Mucosa of rectum (tissue), 2 donors: ENCODE data around the gene MYBPH.

Experiments used
- H3K27ac ChIP-seq, 2 donors: one replicate each; pipeline ENCODE4 v1.7.0; 2013; ENCODE audit warnings: inconsistent platforms in 2 of 2, low read depth in 2 of 2, low read length in 2 of 2
- H3K27me3 ChIP-seq, 2 donors: one replicate each; pipeline ENCODE4 v1.7.0; 2013; ENCODE audit warnings: low read length in 2 of 2; ENCODE audit not compliant: control insufficient read depth in 2 of 2, insufficient read depth in 2 of 2
- H3K36me3 ChIP-seq, 2 donors: one replicate each; pipeline ENCODE4 v1.7.0; 2013; ENCODE audit warnings: low read length in 2 of 2; ENCODE audit not compliant: control insufficient read depth in 2 of 2, insufficient read depth in 2 of 2
- H3K4me1 ChIP-seq, 2 donors: one replicate each; pipeline ENCODE4 v1.7.0; 2013; ENCODE audit warnings: low read length in 2 of 2, mild to moderate bottlenecking in 1 of 2; ENCODE audit not compliant: control insufficient read depth in 2 of 2, insufficient read depth in 2 of 2
- H3K4me3 ChIP-seq, 2 donors: one replicate each; pipeline ENCODE4 v1.7.0; 2013; ENCODE audit warnings: low read length in 2 of 2
- H3K9ac ChIP-seq, 2 donors: one replicate each; pipeline ENCODE4 v1.7.0; 2013; ENCODE audit warnings: low read length in 2 of 2, low read depth in 1 of 2, mild to moderate bottlenecking in 1 of 2
- H3K9me3 ChIP-seq, 2 donors: one replicate each; pipeline ENCODE4 v1.7.0; 2013; ENCODE audit warnings: low read length in 2 of 2; ENCODE audit not compliant: control insufficient read depth in 2 of 2
- donor health status: healthy.
- donor health status: Normal muscosa, but diverticular disease.

The MYBPH gene

DNA sequence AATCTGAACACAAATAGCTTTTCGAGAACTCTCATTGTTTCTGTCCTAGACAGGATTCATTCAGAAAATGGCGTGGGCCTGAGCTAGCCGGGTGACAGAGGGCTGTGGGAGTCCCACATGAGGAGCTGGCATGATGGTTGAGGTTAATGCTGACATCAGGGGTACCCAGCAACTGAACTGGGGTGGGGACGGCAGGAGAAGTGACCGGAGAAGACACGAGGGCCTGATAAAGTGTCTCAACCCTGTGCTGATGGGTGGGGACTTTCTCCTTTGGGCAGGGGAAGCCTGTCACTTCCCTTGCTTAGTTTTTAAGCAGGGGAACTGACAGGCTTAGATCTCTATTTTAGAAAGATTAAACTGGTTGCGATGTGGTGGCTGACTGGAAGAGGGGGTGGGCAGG, 39.2 kb upstream of the MYBPH start:
- H3K27ac ChIP-seq = no peak overlapping the region
- peaks cover 0 to 11% of the 10 kb centered on the region in 2 donors for H3K27me3 ChIP-seq
- H3K9ac ChIP-seq = no peak overlapping the region
- H3K9me3 ChIP-seq = no peaks in the 10 kb centered on the region
- H3K4me1 ChIP-seq = no peaks in the 10 kb centered on the region
- H3K36me3 ChIP-seq = no peaks in the 10 kb centered on the region
- no peak overlapping the region for H3K4me3 ChIP-seq

GRCh38 chr1:203213126-203213525, 37.5 kb upstream of the MYBPH start:
- no peak overlapping the region for H3K9ac ChIP-seq
- no peaks in the 10 kb centered on the region for H3K4me1 ChIP-seq
- no peak overlapping the region for H3K27ac ChIP-seq
- no peak overlapping the region for H3K4me3 ChIP-seq
- no peaks in the 10 kb centered on the region for H3K36me3 ChIP-seq
- no peaks in the 10 kb centered on the region for H3K9me3 ChIP-seq
- peaks cover 0 to 11% of the 10 kb centered on the region in 2 donors for H3K27me3 ChIP-seq

DNA sequence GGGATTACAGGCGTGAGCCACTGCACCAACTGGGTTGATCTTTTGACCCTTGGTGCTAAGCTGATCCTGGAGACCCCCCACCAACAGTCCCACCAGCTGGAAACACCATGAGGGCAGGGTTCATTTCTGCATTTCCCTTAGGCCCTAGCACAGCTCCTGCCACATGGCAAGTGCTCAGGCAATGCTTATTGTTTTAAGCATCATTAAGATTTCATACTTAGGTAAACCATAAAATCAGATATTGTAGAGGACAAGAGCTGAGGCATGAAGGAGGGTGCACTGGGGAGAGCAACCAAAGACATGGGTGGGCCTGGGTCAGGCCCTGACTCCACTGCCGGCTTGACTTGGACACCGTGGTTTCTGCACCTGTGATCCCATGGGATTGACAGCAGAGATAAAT, 36.2 kb upstream of the MYBPH start:
- Histone ChIP-seq H3K27ac (no peak overlapping the region), H3K4me3 (no peak overlapping the region), H3K9me3 (no peaks in the 10 kb centered on the region), H3K36me3 (no peaks in the 10 kb centered on the region), H3K4me1 (no peaks in the 10 kb centered on the region), H3K9ac (no peak overlapping the region), H3K27me3 (peaks cover 0 to 10% of the 10 kb centered on the region in 2 donors)

DNA sequence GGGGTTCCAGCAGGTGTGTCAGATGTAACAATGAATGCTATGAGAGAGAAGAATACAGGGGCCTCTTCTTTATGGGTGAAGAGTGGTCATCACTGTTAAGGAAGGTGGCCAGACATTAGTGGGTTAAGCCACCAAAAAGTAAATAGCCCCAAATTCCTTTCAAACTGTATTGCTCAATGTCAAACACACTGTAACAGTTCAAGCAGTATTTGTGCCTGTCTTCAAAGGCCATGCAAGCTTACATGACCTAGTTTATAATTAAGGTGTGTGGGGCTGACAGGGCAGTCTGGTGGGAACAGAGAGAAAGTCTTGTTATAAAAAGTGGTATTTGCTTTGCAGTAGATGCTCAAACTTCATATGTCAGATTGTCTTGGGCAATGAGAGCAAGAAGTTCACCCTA, 35.4 kb upstream of the MYBPH start:
- no peaks in the 10 kb centered on the region for H3K9me3 ChIP-seq
- H3K36me3 ChIP-seq = no peaks in the 10 kb centered on the region
- H3K9ac ChIP-seq = no peak overlapping the region
- H3K27me3 ChIP-seq = peaks cover 0 to 5% of the 10 kb centered on the region in 2 donors
- no peak overlapping the region for H3K27ac ChIP-seq
- H3K4me3 ChIP-seq = no peak overlapping the region
- H3K4me1 ChIP-seq = no peaks in the 10 kb centered on the region

- Histone ChIP-seq H3K27ac (no peak overlapping the region), H3K9ac (no peak overlapping the region), H3K4me1 (no peaks in the 10 kb centered on the region), H3K27me3 (no peaks in the 10 kb centered on the region), H3K4me3 (no peak overlapping the region), H3K9me3 (no peaks in the 10 kb centered on the region), H3K36me3 (no peaks in the 10 kb centered on the region)
Measured at GRCh38 chr1:203210350-203210749, 34.7 kb upstream of the MYBPH start.

DNA sequence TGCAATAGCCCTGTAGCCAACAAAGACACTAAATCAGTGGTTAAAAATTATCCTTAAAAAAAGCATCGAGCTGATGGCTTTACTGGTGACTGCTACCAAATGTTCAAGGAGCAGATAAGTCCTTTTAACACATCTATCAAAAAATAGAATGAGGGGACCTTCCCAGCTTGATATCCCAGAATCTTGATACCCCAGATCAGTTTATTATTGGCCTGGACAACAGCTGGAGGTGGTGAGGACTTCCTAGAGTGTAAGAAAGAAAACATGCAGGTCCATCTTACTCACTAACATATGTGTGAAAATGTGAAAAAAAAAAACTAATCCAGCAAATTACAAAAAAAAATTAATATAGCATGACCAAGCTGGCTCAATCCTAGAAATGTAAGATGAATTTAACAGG, 32.6 kb upstream of the MYBPH start:
- Histone ChIP-seq H3K27me3 (no peaks in the 10 kb centered on the region), H3K27ac (no peak overlapping the region), H3K9me3 (no peaks in the 10 kb centered on the region), H3K4me1 (no peaks in the 10 kb centered on the region), H3K36me3 (no peaks in the 10 kb centered on the region), H3K9ac (no peak overlapping the region), H3K4me3 (no peak overlapping the region)

- H3K27ac ChIP-seq = no peak overlapping the region
Measured at GRCh38 chr1:203207751-203208150, 32.1 kb upstream of the MYBPH start.

GRCh38 chr1:203206129-203206687, 30.6 kb upstream of the MYBPH start:
- Histone ChIP-seq H3K4me1 (no peaks in the 10 kb centered on the region), H3K27ac (no peak overlapping the region), H3K4me3 (no peak overlapping the region), H3K9me3 (no peaks in the 10 kb centered on the region), H3K27me3 (no peaks in the 10 kb centered on the region), H3K9ac (no peak overlapping the region), H3K36me3 (no peaks in the 10 kb centered on the region)

More at GRCh38 chr1:203207751-203208150, 32.1 kb upstream of the MYBPH start:
- Histone ChIP-seq H3K4me3 (no peak overlapping the region), H3K9ac (no peak overlapping the region), H3K27me3 (no peaks in the 10 kb centered on the region), H3K4me1 (no peaks in the 10 kb centered on the region), H3K36me3 (no peaks in the 10 kb centered on the region), H3K9me3 (no peaks in the 10 kb centered on the region)

DNA sequence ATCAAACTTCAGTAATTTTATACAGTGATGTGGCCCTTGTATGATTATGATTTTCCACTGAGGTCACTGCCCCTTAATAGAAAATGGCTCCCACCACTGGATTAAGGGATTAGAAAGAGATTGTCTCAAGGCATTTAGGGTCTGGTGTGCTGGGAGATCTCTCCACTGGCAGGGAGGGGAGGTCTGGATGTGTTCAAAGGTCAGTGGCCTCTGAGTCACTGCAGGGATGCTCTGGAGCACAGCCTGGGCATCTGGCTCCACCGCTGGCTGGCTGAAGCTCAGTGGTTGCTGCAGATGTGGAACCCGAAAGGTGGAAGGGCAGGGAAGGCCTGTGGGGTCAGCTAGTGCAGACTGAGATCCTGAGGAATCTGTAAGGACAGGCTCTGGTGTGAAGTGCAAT, 29.1 kb upstream of the MYBPH start:
- H3K9me3 ChIP-seq = no peaks in the 10 kb centered on the region

GRCh38 chr1:203202431-203203245, 27.0 kb upstream of the MYBPH start:
- no peak overlapping the region for H3K9ac ChIP-seq
- no peaks in the 10 kb centered on the region for H3K36me3 ChIP-seq
- no peaks in the 10 kb centered on the region for H3K9me3 ChIP-seq
- H3K27me3 ChIP-seq = no peaks in the 10 kb centered on the region
- no peak overlapping the region for H3K4me3 ChIP-seq
- H3K27ac ChIP-seq = peak overlapping the region; percentile 45 to 46
- no peaks in the 10 kb centered on the region for H3K4me1 ChIP-seq

More for the DNA sequence above, 29.1 kb upstream of the MYBPH start:
- Histone ChIP-seq H3K9ac (no peak overlapping the region), H3K27me3 (no peaks in the 10 kb centered on the region), H3K27ac (no peak overlapping the region), H3K4me1 (no peaks in the 10 kb centered on the region), H3K36me3 (no peaks in the 10 kb centered on the region), H3K4me3 (no peak overlapping the region)
